HG02885 (cell line): ENCODE measurements around the gene TBCEL.
A peak's percentile ranks its signal among the peaks of the same experiment; 100 is the strongest.
"Not testable (repeated sequence)": the region's sequence is repeated elsewhere in the genome, so short reads cannot be mapped to it uniquely, and the experiment has no call there.

Experiments used
- ATAC-seq: cut with Tn5 transposase; IDR thresholded peaks from one replicate; pipeline ENCODE4 v1.9.1; 2021; ENCODE audit warnings: mild to moderate bottlenecking; ENCODE audit not compliant: unreplicated experiment, poor library complexity

TBCEL gene

DNA sequence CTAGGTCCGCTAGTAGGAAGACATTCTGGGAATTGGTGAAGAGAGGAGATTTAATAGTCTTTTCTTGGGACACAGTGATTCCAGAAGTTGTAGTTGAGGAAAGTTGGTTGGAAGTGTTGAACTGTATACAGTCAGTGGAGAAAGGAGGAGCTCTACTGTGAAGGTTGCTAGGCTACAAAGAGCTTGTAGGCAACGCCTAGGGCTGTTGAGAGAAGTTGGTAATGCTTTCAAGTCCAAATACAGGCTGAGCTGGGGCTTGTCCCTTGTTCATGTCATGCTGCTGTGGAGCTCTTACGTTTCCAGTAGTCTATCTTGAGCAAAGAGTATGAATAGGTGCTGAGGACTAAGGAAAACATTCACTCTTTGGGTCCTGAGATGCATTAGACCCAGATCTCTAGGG lies 1.1 kb downstream of the TBCEL start:
- ATAC-seq, result no peak

DNA sequence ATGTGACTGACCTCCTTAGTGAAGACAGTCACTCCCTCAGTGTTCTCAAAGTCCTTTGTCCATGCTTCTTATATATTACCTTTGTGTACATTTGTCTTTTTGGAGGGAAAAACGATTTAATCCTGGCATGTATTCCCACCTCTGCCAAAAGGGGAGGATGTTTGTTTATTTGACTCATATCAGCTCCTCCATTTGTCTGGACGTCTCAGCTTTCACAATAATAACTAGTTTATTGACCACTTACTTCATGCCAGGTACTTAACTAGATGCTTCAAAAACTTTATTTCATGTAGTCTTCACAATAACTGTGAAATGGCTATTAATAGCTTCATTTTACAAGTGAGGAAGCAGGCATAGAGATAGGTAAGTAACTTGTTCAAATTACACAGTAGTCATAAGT lies 5.3 kb downstream of the TBCEL start:
- ATAC-seq, result no peak

DNA sequence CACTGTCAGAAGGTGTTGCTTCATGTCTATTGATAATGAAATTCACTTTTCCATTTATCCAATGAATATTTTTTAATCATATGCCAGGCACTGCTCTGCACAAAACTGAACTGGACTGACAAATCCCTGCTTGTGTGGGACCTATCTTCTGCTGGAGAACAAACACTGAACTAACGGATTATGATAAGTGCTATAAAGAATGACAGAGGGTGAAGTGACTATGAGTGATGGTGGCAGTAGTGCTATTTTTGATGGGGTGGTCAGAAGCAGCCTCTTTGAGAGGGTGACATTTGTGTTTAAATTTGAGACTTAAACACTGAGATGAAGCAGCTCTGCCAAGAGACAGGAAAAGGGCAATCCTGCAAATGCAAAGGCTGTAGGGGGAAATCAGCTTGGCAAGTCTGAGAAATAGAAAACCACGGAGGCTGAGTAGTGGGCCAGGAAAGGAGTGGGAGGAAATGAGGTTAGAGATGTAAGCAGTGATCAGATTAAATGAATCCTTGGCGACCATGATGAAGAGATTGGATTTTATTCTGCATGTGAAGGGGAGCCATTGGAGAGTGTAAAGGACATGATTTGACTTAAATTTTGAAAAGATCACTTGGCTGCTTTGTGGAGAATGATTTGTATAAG lies 6.0 kb downstream of the TBCEL start:
- no peak for ATAC-seq

DNA sequence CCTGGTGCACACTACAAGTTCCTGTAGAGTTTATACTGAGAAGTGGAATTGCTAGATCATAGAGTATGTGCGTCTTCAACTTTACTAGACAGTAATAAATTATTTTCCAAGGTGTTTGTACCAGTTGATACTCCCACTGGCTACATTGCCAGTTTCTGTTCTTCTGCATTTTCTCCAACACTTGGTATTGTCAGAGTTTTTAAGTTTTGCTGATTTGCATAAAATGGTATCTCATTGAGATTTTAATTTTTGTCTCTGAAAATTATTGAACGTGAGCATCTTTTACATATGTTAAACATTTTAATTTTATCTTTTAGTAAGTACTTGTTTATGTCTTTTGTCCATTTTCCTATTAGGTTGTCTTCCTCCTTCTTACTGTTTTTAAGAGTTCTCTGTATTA lies 7.3 kb downstream of the TBCEL start:
- ATAC-seq, result no peak

DNA sequence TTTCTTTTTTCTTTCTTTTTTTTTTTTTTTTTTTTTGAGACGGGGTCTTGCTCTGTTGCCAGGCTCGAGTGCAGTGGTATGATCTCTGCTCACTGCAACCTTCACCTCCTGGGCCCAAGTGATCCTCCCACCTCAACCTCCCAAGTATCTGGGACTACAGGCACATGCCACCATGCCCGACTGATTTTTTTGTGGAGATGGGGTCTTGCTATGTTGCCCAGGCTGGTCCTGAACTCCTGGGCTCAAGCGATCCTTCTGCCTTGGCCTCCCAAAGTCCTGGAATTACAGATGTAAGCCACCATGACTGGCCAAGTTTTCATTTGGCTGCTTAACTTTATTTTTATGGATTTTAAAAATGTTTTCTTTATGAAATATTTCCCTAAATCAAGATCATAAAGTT lies 7.7 kb downstream of the TBCEL start:
- not testable (repeated sequence) for ATAC-seq

DNA sequence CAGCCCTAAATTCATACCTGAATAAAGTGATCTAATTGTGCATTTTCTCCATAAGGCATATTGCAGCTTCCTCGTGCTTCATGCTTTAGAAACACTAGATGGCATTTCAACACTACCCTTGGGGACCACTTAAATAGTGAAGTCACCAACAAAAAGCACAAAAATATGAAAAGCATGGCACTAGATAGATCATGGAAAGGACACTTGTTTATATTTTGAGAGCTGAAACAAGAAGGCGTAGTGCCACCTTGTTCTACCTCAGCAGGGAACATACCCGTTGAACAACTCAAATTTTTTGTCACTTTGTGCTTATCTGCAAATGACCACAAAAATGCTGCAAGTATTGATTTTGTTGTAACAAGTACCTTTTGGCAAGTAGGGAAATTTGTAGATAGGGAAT lies 8.6 kb downstream of the TBCEL start:
- no peak for ATAC-seq

DNA sequence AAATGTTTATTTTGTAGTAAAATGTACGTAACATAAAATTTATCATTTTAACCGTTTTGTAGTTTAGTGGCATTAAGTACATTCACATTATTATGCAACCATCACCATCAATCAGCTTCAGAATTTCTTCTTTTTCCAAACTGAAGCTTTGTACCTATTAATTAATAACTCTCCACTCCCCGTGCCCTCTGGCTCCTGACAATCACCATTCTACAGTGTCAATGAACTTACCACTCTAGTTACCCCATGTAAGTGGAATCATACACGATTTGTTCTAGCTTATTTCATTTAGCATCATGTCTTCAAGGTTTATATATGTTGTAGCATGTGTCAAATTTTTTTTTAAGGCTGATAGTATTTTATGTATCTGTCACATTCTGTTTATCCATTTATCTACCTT lies 9.7 kb downstream of the TBCEL start:
- no peak for ATAC-seq

DNA sequence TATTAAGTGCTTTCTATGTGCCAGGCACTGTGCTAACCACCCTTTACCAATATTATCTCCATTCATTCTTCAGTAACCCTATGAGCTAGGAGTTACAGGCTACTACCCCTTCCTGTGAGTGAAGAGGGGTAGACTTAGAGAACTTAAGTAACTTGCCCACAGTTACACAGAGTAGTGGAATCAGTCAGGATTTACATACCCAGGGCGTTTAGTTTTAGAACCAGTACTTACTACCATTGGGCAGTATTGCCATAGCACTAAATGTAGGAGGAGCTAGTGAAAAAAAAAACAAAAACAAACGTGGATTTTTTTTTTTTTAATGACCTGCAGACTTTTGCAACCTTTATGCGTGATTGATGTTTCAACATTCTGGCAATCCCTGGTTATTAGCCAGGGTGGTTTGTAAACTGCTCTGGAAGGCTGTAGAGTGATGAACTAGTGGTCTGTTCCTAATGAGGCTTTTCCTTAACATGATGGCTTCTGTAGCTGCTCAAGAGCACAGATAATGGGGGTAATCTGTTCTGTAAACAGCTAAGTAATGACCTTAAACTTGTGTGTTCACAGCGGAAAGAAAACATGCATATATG lies 11.4 kb downstream of the TBCEL start:
- no peak for ATAC-seq

DNA sequence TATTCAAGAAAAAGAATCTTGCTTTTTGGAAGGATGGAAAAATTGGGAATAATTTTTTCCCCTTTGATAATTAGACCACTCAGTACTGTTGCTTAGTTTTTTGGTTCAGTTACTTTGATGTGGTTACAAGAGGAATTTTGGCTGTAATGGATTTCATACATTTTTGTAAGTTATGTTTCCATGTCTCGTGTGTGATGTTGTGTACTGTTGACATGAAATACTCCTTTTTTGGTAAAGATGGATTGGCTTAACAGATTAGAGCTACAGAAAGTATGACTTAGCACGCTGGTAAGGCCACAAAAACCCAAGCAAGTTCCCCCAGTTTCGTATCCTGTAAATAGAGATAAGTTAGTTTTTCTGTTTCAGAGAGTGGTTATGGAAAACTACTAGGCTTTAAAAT lies 11.9 kb downstream of the TBCEL start:
- peak; percentile 50 for ATAC-seq

DNA sequence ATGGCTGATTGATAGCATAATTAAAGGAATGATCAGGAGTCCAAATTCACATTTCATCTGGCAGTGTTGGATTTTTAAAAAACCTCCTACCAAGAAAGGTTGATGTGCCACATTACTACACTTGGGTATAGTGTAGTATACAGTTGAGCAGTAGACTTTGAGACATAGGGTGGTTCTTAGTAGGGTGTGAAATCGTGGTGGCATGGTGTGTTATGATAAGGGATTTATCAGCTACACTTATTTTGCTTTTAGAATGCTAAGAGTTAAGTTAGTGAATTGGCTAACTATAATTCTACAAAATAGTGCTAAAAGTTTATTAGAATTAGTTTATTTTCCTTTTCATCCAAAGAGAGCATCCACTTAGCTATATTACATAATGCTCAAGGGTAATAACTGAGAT lies 13.1 kb downstream of the TBCEL start:
- no peak for ATAC-seq

DNA sequence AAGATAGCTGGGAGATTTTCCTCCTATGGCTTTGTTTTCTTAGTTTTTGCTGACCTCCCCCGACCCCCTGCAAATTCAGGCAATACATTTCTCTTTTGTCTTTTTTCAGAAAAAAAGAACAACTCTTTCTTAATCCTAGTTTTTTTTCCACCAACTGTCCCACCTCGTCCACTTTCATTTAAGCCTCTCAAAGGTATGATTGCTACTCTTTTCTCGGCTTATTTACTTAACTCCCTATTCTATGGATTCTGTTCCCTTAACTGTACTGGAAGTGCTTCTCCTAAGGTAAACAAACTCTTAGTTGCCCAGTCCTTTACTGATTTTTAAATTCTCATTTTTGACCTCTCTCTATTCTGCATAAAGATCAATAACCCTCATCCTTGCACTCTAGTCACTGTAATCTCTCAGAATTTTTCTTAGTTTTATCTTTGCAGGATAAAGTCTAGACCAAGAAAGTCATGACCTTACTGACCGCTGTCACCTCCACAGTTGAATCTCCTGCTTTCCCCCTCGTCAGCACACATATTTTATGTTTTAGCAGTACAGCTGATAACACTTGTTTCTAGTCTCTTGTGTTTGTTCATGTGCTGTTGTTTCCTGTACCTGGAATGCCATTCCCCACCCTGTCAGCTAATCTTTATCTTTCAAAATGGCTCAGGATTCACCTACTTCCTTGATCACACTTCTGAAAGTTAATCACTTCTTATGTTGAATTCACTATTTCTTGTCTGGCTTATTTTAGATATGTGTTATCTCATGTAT lies 14.9 kb downstream of the TBCEL start:
- no peak for ATAC-seq

DNA sequence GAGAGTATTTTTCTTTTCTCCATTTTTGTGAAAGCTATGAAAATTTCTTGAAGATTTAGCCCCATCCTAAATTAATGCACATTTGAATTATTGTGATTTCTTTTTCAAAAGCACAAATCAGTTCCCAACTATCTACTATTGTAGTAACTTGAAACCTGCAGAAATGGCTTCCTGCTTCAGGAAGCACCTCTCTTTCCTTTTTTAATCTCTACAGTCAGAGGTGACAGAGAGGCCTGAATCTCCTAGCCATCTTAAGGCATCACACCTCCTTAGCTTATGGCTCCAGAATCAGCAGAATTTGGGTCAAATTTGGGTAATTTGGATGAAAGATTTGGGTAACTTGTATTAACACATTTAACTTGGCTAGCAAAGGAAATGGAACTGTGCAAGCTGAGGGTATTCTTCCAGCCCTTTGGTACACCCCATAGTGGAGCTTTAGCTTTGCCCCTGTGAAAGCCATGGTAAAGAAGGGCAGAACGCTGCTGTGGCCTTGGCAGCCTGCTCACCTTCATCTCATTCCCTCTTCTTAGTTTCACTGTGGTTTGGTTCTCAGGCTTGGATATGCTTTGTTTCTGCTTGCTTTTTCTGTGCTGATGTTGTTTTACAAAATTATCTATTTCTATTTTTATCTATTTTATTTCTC lies 16.2 kb downstream of the TBCEL start:
- ATAC-seq, result no peak

DNA sequence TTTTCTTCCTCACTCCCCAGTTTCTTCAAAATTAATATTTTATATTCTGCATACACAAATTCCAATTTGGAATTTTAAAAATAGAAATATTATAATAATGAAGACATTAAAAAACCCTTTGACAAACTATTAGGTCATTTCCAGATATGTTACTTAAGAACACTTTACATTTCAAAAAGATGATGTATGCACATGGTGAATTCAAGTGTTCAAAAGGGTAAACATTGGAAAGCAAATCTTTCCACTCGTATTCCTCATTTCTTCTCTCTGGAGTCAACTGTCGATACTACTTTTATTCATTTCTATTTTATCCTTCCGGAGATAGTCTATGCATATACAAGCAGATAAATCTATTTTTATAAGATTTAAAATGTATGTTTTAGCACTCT lies 16.7 kb downstream of the TBCEL start:
- no peak for ATAC-seq

DNA sequence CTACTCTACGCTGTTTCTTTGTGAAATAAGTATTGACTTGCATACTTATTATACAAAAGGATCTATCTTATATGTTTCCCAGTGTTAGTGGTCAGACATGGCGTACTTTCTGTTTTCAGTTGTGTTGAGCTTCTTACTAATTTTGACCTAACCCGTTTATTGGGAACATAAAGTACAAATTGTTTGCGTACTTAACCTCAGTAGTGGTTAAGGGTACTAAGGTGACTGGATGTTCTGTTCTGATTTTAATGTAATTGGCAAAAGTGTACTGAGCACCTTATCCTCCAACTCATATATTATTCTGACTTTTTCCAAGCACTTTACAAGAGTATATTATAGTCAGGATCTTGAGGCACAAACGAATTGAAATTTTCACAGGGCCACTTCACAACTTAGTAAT lies 17.2 kb downstream of the TBCEL start:
- ATAC-seq, result no peak

DNA sequence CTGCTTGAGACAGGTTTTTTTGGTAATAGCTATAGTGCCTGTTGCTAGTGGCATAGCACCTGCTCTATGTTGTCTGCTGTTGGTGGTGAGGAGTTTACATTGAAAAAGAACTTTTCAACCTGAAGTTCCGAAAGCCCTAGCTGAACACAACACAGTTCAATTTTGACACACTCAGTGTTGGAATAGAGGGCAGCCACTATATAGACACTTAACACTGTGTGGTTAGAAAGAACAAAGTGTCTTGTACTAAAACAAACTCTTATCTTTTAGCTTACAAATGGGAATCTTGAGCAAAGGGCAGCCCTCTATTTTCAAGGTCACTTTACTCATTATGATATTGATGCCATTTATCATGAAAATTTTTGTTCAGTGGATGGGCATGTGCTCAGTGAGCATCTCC lies 18.4 kb downstream of the TBCEL start:
- ATAC-seq, result no peak

DNA sequence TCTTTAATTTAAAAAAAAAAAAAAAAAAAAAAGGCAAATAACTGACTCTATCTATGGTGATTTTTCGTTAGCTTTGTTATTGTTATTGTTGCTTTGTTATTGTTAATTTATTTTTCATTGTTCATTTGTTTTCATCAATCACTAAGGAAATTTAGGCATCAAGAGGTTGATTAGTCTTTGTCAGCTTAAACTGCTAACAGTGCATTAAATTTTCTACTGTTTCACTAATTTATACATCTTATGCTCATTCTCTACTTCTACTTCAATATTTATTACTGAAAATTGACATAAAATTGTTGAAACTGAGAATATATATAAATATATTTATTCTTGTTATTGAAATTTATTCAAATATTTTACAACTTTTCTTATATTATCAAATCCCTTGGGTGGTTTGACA lies 24.0 kb downstream of the TBCEL start:
- ATAC-seq, result no peak

DNA sequence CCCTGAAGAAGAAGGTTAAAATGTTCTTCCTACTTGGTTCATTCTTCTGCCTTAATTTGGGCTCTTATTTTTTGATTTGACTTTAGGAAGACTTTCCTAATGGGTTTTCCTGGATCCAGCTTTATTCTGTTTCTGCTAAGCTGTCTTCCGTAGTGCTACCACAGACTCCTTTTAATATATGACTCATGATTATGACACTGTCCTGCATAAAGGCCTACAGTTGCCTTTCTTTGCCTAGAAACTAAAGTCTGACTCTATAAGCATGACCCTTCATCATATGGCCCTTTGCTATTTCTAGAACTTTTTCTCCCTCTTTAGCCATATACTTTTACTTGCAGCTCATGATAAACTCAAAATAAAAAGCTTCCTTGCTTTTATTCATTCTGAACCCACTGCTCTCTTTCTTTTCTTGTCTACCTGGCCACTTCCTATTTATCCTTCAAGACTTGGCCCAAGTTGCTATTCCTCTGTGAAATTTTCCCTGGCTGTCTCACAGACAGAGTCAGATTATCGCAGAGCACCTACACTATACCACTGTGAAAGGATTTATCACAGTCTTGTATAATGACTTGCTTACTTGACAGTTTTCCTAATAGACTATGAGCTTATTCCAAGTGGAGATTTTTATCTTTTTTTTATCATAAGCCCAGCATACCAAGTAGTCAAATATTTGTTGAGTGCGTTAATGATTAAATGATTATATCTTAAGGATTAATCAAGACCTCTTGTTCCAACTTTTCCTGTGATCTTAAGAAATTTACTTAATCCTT lies 24.7 kb downstream of the TBCEL start:
- ATAC-seq, result no peak

DNA sequence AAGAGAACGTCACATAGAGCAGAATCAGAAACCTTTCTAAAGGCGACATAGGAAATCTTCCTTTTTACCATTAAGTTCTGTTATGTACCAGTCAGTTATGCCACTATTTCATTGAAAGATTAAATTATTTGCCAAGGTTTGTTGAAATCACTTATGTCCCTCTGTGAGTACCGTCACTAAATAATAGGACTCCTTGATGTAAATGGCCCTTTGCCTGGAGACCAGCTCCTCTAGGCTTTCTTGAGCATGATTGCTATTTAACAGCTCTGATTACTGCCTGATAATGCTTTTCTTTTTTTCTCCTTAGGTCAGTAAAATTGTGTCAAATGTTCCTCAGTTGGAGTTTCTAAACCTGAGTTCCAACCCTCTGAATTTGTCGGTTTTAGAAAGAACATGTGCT lies 29.3 kb downstream of the TBCEL start:
- no peak for ATAC-seq

DNA sequence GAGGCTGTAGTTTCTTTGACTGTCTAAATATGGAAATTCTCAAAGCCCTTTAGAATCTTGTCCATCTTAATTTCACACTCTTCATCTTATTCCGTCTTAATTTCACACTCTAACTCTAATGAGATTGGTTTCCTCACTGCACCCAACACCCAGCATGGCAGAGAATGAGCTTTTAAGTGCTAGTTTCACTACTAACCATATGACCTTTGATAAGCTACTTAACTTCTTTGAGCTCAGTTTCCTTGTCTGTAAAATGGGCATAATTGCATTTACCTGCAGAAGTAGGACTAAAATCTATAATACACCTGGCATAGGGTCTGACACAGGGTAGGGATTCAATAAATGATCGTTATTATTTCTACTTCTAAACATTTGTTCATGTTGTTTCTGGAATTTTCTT lies 30.4 kb downstream of the TBCEL start:
- ATAC-seq, result no peak

DNA sequence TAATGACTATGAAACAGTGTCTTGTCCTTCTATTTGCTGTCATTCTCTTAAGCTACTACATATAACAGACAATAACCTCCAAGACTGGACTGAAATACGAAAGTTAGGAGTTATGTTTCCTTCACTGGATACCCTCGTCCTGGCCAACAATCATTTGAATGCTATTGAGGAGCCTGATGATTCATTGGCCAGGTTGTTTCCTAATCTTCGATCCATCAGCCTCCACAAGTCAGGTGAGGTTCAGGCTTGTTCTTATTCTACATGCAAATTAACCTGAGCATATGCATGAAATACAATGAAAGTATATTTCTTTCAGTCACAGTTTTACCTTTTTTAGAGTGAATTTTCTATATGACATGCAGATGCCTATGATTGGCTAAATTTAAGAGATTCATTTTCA lies 31.2 kb downstream of the TBCEL start:
- no peak for ATAC-seq

DNA sequence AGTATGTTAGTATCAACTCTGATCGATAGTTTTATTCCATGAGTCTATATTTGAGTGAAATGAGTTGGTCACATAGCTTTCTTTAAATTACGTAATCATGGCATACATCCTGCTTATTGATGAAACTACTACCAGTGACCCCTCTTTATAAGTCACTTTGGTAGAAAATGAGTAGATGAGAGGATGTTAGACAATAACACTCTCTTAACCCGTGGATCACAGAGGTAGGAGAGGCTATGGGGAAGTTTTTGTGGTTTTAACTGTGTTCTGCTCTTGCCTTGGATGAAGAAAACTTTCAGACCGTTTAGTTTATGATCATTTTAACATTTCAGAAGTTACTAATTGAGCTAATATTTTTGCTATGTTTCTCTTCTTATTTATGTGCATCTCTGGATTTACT lies 34.0 kb downstream of the TBCEL start:
- ATAC-seq, result no peak
